Activated naive CD8-positive, alpha-beta T cell treated with anti-CD3 and anti-CD28 coated beads, Interleukin-2, amount 50 U/mL, for 16 hours (primary cell): ENCODE measurements around the gene USP17L21.
"Not testable (repeated sequence)": the region's sequence is repeated elsewhere in the genome, so short reads cannot be mapped to it uniquely, and the experiment has no call there.

Experiments used
- DNase-seq: peaks from one replicate; pipeline ENCODE4 v3.0.0-alpha.2; 2020; ENCODE audit warnings: low read depth, low spot score

The USP17L21 gene, protein sequence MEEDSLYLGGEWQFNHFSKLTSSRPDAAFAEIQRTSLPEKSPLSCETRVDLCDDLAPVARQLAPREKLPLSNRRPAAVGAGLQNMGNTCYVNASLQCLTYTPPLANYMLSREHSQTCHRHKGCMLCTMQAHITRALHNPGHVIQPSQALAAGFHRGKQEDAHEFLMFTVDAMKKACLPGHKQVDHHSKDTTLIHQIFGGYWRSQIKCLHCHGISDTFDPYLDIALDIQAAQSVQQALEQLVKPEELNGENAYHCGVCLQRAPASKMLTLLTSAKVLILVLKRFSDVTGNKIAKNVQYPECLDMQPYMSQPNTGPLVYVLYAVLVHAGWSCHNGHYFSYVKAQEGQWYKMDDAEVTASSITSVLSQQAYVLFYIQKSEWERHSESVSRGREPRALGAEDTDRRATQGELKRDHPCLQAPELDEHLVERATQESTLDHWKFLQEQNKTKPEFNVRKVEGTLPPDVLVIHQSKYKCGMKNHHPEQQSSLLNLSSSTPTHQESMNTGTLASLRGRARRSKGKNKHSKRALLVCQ

DNA sequence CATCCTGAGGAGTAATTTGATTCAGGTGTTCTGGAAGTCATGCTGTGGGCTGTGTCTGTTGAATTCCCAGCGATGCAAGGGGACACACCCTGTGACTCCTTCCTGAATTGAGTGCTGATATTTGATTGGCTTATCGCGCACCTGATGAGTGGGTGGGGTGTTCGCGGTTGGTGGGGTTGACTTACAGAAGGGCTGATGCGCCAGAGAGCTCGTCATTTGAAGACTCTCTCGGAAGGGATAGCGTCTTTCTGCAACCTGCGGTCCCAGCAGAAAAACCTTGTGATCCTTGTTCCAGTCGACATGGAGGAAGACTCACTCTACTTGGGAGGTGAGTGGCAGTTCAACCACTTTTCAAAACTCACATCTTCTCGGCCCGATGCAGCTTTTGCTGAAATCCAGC, at the start of gene USP17L21:
TSS of gene USP17L21 (plus strand) at position 301 of the 400 bp plus-strand sequence. CDS start at position 301, 0 bp downstream.
- DNase-seq, result not testable (repeated sequence)

DNA sequence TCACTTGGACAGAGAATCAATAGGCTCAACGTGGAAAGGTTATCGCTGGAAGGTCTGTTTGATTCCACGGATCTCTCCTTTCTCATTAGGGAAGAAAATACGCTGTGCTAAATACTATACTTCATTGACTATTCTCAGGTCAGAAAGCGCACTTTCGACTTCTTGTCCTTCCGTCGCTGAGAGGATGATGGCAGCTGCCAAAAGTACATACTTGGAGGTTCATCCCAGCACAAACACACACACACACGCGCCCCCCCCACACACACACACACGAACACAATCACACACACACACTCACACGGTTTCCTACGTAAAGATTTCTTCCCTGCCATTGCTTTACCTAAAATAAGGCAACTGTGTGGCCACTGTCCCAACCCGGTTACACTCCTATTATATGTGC, 48.0 kb upstream of the USP17L21 start:
- not testable (repeated sequence) for DNase-seq

DNA sequence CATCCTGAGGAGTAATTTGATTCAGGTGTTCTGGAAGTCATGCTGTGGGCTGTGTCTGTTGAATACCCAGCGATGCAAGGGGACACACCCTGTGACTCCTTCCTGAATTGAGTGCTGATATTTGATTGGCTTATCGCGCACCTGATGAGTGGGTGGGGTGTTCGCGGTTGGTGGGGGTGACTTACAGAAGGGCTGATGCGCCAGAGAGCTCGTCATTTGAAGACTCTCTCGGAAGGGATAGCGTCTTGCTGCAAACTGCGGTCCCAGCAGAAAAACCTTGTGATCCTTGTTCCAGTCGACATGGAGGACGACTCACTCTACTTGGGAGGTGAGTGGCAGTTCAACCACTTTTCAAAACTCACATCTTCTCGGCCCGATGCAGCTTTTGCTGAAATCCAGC, 47.6 kb upstream of the USP17L21 start, which contains the start of gene USP17L11:
TSS of gene USP17L11 (plus strand) at position 301 of the 400 bp plus-strand sequence. CDS start at position 301, 0 bp downstream.
- not testable (repeated sequence) for DNase-seq

DNA sequence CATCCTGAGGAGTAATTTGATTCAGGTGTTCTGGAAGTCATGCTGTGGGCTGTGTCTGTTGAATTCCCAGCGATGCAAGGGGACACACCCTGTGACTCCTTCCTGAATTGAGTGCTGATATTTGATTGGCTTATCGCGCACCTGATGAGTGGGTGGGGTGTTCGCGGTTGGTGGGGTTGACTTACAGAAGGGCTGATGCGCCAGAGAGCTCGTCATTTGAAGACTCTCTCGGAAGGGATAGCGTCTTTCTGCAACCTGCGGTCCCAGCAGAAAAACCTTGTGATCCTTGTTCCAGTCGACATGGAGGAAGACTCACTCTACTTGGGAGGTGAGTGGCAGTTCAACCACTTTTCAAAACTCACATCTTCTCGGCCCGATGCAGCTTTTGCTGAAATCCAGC, 42.8 kb upstream of the USP17L21 start, which contains the start of gene USP17L12:
TSS of gene USP17L12 (plus strand) at position 301 of the 400 bp plus-strand sequence. CDS start at position 301, 0 bp downstream.
- not testable (repeated sequence) for DNase-seq

DNA sequence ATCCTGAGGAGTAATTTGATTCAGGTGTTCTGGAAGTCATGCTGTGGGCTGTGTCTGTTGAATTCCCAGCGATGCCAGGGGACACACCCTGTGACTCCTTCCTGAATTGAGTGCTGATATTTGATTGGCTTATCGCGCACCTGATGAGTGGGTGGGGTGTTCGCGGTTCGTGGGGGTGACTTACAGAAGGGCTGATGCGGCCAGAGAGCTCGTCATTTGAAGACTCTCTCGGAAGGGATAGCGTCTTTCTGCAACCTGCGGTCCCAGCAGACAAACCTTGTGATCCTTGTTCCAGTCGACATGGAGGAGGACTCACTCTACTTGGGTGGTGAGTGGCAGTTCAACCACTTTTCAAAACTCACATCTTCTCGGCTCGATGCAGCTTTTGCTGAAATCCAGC, 38.1 kb upstream of the USP17L21 start, which contains the start of gene USP17L13:
TSS of gene USP17L13 (plus strand) at position 301 of the 400 bp plus-strand sequence. CDS start at position 301, 0 bp downstream.
- not testable (repeated sequence) for DNase-seq

DNA sequence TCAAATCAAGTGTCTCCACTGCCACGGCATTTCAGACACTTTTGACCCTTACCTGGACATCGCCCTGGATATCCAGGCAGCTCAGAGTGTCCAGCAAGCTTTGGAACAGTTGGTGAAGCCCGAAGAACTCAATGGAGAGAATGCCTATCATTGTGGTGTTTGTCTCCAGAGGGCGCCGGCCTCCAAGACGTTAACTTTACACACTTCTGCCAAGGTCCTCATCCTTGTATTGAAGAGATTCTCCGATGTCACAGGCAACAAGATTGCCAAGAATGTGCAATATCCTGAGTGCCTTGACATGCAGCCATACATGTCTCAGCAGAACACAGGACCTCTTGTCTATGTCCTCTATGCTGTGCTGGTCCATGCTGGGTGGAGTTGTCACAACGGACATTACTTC, 32.4 kb upstream of the USP17L21 start:
- DNase-seq, result not testable (repeated sequence)

DNA sequence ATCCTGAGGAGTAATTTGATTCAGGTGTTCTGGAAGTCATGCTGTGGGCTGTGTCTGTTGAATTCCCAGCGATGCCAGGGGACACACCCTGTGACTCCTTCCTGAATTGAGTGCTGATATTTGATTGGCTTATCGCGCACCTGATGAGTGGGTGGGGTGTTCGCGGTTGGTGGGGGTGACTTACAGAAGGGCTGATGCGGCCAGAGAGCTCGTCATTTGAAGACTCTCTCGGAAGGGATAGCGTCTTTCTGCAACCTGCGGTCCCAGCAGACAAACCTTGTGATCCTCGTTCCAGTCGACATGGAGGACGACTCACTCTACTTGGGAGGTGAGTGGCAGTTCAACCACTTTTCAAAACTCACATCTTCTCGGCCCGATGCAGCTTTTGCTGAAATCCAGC, 28.6 kb upstream of the USP17L21 start, which contains the start of gene USP17L15:
TSS of gene USP17L15 (plus strand) at position 301 of the 400 bp plus-strand sequence. CDS start at position 301, 0 bp downstream.
- DNase-seq, result not testable (repeated sequence)

DNA sequence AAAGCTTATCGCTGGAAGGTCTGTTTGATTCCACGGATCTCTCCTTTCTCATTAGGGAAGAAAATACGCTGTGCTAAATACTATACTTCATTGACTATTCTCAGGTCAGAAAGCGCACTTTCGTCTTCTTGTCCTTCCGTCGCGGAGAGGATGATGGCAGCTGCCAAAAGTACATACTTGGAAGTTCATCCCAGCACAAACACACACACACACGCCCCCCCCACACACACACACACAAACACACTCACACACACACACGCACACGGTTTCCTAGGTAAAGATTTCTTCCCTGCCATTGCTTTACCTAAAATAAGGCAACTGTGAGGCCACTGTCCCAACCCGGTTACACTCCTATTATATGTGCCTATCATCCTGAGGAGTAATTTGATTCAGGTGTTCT, 24.2 kb upstream of the USP17L21 start:
- DNase-seq, result not testable (repeated sequence)

DNA sequence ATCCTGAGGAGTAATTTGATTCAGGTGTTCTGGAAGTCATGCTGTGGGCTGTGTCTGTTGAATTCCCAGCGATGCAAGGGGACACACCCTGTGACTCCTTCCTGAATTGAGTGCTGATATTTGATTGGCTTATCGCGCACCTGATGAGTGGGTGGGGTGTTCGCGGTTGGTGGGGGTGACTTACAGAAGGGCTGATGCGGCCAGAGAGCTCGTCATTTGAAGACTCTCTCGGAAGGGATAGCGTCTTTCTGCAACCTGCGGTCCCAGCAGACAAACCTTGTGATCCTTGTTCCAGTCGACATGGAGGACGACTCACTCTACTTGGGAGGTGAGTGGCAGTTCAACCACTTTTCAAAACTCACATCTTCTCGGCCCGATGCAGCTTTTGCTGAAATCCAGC, 19.1 kb upstream of the USP17L21 start, which contains the start of gene USP17L17:
TSS of gene USP17L17 (plus strand) at position 301 of the 400 bp plus-strand sequence. CDS start at position 301, 0 bp downstream.
- not testable (repeated sequence) for DNase-seq

DNA sequence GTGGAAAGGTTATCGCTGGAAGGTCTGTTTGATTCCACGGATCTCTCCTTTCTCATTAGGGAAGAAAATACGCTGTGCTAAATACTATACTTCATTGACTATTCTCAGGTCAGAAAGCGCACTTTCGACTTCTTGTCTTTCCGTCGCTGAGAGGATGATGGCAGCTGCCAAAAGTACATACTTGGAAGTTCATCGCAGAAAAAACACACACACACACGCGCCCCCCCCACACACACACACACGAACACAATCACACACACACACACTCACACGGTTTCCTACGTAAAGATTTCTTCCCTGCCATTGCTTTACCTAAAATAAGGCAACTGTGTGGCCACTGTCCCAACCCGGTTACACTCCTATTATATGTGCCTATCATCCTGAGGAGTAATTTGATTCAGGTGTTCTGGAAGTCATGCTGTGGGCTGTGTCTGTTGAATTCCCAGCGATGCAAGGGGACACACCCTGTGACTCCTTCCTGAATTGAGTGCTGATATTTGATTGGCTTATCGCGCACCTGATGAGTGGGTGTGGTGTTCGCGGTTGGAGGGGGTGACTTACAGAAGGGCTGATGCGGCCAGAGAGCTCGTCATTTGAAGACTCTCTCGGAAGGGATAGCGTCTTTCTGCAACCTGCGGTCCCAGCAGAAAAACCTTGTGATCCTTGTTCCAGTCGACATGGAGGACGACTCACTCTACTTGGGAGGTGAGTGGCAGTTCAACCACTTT, 14.6 kb upstream of the USP17L21 start, which contains the start of gene USP17L18:
TSS of gene USP17L18 (plus strand) at position 678 of the 728 bp plus-strand sequence. CDS start at position 678, 0 bp downstream.
- DNase-seq, result not testable (repeated sequence)

DNA sequence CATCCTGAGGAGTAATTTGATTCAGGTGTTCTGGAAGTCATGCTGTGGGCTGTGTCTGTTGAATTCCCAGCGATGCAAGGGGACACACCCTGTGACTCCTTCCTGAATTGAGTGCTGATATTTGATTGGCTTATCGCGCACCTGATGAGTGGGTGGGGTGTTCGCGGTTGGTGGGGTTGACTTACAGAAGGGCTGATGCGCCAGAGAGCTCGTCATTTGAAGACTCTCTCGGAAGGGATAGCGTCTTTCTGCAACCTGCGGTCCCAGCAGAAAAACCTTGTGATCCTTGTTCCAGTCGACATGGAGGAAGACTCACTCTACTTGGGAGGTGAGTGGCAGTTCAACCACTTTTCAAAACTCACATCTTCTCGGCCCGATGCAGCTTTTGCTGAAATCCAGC, 9.6 kb upstream of the USP17L21 start, which contains the start of gene USP17L19:
TSS of gene USP17L19 (plus strand) at position 301 of the 400 bp plus-strand sequence. CDS start at position 301, 0 bp downstream.
- DNase-seq, result not testable (repeated sequence)

DNA sequence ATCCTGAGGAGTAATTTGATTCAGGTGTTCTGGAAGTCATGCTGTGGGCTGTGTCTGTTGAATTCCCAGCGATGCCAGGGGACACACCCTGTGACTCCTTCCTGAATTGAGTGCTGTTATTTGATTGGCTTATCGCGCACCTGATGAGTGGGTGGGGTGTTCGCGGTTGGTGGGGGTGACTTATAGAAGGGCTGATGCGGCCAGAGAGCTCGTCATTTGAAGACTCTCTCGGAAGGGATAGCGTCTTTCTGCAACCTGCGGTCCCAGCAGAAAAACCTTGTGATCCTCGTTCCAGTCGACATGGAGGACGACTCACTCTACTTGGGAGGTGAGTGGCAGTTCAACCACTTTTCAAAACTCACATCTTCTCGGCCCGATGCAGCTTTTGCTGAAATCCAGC, 4.8 kb upstream of the USP17L21 start, which contains the start of gene USP17L20:
TSS of gene USP17L20 (plus strand) at position 301 of the 400 bp plus-strand sequence. CDS start at position 301, 0 bp downstream.
- not testable (repeated sequence) for DNase-seq

DNA sequence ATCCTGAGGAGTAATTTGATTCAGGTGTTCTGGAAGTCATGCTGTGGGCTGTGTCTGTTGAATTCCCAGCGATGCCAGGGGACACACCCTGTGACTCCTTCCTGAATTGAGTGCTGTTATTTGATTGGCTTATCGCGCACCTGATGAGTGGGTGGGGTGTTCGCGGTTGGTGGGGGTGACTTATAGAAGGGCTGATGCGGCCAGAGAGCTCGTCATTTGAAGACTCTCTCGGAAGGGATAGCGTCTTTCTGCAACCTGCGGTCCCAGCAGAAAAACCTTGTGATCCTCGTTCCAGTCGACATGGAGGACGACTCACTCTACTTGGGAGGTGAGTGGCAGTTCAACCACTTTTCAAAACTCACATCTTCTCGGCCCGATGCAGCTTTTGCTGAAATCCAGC, 4.6 kb downstream of the USP17L21 start, which contains the start of gene USP17L22:
TSS of gene USP17L22 (plus strand) at position 301 of the 400 bp plus-strand sequence. CDS start at position 301, 0 bp downstream.
- not testable (repeated sequence) for DNase-seq

DNA sequence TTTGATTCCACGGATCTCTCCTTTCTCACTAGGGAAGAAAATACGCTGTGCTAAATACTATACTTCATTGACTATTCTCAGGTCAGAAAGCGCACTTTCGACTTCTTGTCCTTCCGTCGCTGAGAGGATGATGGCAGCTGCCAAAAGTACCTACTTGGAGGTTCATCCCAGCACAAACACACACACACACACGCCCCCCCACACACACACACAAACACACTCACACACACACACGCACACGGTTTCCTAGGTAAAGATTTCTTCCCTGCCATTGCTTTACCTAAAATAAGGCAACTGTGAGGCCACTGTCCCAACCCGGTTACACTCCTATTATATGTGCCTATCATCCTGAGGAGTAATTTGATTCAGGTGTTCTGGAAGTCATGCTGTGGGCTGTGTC, 9.0 kb downstream of the USP17L21 start:
- DNase-seq, result not testable (repeated sequence)
